Measurements from ENCODE around the gene ALKBH3.

The ALKBH3 gene
- total RNA-seq: 9.7 to 21.1 reads per million in 2 donors

GRCh38 chr11:43880640-43881159, at the start of gene ALKBH3:
TSS of gene ALKBH3 (plus strand) at chr11:43880831. CDS start at chr11:43882653, 1,822 bp downstream.
- DNase-seq: peak; percentile 74 to 97 (median 83)

DNA sequence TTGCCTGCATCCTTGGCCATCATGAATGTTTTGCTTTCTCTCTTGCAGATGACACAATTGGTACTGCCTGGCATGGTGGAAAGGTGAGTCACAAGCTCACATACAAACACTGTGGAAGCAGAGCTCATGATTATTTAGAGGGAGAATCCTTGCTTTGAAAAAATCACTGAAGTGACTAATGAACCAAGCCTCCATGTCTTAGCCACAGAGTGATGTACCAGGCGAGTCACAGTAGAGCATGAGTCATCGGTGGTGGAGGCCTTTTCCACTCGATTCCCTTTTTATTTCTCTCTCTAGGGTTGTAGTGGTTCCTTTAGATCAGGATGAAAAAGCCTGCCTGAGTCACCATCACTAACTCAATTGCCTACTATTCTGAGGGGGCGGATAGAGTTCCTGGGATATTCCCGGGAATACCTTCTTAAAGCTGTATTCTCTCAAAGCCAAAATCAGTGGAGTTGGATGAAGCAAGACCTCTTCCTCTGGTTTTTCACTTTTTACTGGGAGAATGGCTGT, 49.6 kb upstream of the ALKBH3 start:
- DNase-seq: peak in 2 of 5 experiments; percentile 31 to 32

- DNase-seq: no peak
These were observed 48.1 kb upstream of the ALKBH3 start for GRCh38 chr11:43832536-43832935.

- no peak for DNase-seq
These were observed 47.0 kb upstream of the ALKBH3 start for GRCh38 chr11:43833657-43834073.

DNA sequence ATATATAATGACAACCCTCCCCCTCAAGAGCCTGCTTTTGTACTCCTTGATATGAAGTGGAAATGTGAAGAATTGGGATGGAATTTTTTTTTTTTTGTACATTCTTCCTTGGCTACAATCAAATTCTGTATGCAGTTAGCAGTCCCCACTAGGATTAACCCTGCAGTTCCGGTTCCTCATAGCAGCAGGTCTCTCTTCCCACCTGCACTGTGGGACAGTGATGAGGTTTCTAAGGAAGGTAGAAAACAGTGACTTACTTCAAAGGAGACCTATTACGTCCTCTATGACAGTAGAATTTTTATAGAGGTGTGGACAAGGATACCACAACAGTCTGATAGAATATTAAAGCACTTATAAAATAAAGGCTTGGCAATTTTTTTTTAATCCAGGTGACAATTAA, 46.3 kb upstream of the ALKBH3 start:
- DNase-seq: no peak

DNA sequence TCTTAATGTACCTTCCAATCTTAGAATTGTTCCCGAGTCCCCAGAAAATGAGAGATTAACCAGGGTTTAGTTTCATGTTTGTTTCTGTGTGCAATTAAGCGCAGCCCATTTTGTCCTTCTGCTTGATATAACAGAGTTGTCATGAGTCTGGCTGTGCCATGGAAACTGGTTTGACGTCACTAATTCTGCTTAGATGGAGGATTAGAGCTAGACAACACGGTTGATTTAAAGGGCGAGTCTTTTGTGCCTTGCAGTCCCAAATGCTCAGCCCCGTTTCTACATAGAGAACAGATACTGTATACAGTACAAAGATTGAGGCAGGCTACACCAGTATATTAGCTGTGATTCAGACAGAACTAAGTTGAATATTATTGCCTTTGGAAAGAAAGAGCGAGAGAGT, 45.5 kb upstream of the ALKBH3 start:
- no peak for DNase-seq

- DNase-seq: no peak
These were observed 42.8 kb upstream of the ALKBH3 start for GRCh38 chr11:43837879-43838278.

DNA sequence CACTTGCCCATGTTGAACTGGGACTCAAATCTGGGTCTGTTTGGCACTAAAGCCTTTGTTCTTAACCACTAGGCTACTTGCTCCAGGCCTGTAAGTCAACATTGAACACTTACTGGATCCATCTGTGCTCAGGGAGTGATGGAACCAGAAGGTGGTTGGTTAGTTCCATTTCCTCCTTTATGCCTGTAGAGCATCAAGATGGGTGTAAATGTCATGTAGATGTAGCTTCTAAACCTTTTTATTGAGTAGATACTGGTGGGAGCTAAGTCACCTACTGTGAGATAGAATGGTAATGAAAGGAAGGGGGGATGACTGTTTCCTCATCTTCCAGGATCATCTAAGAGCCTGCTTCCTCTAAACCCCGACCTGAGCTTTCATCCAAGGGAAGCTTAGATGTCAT, 38.6 kb upstream of the ALKBH3 start:
- no peak for DNase-seq

DNA sequence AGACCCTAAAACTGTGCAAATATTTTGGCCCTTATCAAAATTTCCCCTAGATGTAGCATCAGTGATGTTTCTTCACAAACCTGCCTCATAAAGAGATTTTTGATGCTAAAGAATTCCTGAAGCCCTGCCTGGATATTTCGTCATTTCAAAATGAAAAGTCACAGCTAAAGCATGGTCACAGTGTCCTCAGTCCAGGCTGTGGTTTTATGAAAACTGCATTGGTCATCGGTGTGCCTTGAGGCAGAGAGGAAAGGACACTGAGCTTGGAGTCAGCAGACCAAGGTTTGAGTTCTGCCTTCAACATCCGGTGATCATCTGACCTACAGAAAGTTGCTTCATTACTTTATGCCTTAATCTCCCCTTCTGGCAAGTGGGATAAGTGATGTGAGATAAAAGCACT, 34.8 kb upstream of the ALKBH3 start:
- DNase-seq: no peak

- DNase-seq: peak in 3 of 5 experiments; percentile 16 to 58 (median 54)
These were observed 28.5 kb upstream of the ALKBH3 start for GRCh38 chr11:43852057-43852636.

DNA sequence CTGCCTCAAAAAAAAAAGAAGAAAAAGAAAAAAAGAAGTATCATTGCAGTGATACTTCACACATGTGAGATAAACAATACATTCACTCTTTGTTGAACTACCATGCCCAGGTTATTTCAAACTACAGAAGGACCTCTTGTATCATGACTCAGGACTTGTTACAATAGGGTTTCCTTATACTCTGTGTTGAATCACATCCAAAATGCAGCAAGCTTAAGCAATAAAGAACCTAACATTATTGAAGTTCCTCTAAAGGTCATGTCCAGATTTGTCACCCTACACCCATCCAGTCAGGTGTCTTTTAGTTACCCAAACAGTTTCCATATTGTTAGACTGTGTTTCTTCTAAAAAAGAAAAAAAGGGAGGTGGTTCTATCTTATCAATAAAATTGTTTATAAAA, 26.9 kb upstream of the ALKBH3 start:
- DNase-seq: no peak

GRCh38 chr11:43856993-43857392, 23.6 kb upstream of the ALKBH3 start:
- no peak for DNase-seq

GRCh38 chr11:43861141-43861540, 19.5 kb upstream of the ALKBH3 start:
- DNase-seq: no peak

GRCh38 chr11:43866520-43866919, 14.1 kb upstream of the ALKBH3 start:
- no peak for DNase-seq

DNA sequence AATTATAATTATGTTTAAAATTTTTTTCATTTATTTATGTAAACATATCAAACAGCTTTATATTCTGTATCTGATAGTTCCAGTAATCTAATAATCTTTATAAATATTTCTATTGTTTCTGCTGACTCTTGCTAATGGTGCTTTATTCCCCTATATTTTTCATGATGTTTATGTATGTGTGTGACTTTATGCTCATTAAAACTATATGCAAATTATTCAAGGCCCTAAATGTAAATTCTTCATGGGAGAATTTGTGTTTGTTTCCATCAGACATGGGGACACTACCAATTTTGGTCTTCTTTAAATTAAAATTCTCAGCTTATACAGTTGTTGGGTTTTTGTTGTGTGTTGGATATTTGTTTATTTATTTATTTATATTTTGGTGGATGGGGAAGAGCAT, 13.7 kb upstream of the ALKBH3 start:
- no peak for DNase-seq

DNA sequence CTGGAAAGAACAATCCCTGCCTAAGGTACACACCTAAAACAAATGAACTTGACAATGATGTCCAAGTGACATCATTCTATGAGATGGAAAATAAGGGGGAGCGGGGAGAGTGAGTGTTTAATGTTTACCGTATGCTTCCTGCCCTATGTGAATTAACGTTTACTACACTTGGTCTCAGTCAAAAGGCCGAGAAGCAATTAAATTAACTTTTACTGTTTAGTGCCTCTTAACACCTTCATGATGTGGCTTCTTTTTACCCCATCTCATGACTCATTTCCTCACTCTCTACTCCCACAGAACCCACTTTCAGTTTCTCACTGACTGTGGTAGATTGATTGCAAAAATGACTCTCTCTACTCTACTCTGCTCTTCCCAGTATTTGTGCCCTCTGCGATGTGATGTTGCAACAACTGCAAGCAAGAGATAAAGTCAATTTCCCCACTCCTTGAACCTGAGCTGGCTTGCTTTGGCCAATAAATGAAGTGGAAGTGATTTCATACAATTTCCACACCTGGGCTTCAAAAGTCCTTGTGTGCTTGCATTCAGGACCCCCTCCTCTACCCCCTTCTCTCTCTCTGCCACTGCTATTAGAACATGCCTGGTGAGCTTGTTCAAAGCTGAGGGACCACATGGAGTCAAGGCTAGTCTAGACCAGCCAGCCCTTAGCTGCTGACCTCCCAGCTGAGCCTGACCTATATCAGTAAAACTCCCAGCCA, 11.6 kb upstream of the ALKBH3 start:
- peak in 2 of 5 experiments; percentile 62 to 94 for DNase-seq

DNA sequence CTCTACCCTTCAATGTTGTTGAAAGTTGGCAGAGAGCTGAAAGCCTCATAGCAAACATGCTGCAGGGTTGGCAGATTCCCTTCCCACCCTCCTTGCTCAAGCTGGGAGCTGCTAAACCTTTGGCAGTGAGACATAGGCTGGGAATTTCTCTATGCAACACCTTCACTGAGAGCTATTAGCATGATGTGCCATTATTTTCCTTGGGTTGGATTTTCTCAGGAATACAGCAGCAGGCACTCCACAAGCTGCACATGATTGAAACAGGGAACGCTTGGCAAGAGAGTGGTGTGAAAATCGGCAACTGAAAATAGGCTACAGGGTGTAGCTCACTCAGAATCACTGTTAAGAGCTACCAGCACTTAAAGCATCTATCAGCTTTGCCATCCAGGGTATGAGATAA, 9.6 kb upstream of the ALKBH3 start:
- DNase-seq: no peak

- DNase-seq: no peak
These were observed 7.6 kb upstream of the ALKBH3 start for GRCh38 chr11:43872995-43873394.

DNA sequence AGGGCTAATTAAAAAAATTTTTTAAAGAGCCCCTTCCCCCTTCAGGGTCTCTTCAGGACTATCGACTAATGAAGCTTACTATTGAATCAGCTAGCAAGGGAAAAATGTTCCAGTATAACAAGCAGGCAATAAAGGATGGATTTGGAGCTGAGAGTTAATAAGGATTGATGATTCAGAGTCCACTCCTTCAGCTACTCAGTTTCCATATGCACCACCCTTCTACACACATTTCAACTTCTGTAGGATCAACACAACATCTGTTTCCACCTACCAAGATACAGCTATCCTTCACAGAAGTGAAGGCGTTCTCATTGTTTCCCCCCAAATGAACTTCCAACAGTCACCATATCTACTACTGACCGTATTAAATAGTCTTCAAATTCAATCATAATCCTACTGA, 6.6 kb upstream of the ALKBH3 start:
- DNase-seq: no peak

GRCh38 chr11:43874738-43875137, 5.9 kb upstream of the ALKBH3 start:
- no peak for DNase-seq

- DNase-seq: no peak
These were observed 617 bp upstream of the ALKBH3 start for GRCh38 chr11:43879789-43880639.

- DNase-seq: no peak
These were observed 12.2 kb downstream of the ALKBH3 start for GRCh38 chr11:43892851-43893250.

GRCh38 chr11:43894546-43894945, 13.9 kb downstream of the ALKBH3 start:
- DNase-seq: no peak
